Activated CD4-positive, CD25-positive, alpha-beta regulatory T cell treated with anti-CD3 and anti-CD28 coated beads, Interleukin-2, amount 50 U/mL, for 16 hours (primary cell): Measurements from ENCODE around the gene EXOSC3.
"Not testable (repeated sequence)": the region's sequence is repeated elsewhere in the genome, so short reads cannot be mapped to it uniquely, and the experiment has no call there.

ENCODE experiments used
- DNase-seq: peaks from one replicate; pipeline ENCODE4 v3.0.0-alpha.2; 2020; ENCODE audit warnings: low read depth, low spot score

EXOSC3 gene

GRCh38 chr9:37775216-37775919, 9.5 kb downstream of the EXOSC3 start:
- DNase-seq, result no peak

GRCh38 chr9:37769995-37770394, 14.9 kb downstream of the EXOSC3 start:
- no peak for DNase-seq

DNA sequence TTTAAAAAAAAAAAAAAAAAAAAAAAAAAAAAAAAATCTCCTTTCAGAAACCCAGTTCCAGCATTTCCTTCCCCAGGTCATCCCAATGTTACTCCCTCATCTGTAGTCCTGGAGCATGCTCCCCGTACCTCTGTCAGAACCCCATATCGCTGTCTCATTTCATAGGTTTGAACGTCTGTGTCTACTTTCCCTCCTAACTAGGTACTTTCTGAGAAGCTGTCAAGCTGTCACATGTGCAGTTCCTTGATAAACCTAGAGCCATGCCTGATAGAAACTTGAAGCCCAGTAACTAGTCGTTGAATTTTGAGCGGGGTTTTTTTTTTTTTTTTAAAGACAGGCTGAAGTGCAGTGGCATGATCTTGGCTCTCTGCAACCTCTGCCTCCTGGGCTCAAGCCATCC, 15.6 kb downstream of the EXOSC3 start:
- no peak for DNase-seq

DNA sequence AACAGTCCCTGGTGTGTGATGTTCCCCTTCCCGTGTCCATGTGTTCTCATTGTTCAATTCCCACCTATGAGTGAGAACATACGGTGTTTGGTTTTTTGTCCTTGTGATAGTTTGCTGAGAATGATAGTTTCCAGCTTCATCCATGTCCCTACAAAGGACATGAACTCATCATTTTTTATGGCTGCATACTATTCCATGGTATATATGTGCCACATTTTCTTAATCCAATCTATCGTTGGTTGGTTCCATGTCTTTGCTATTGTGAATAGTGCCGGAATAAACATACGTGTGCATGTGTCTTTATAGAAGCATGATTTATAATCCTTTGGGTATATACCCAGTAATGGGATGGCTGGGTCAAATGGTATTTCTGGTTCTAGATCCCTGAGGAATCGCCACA, 19.6 kb downstream of the EXOSC3 start:
- DNase-seq, result not testable (repeated sequence)

DNA sequence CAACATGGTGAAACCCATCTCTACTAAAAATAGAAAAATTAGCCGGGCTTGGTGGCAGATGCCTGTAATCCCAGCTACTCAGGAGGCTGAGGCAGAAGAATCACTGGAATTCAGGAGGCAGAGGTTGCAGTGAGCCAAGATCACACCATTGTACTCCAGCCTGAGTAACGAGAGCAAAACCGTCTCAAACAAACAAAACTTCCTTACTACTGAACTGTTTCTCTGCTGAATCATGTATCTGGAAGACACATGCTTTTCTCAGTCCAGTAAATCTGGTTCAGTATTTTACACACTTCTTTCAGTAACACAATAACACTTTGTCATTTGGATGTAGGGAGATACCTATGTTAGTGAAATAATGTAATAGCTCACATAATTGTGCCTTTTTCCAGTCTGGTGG, 23.4 kb downstream of the EXOSC3 start:
- DNase-seq, result no peak

- no peak for DNase-seq
Measured at GRCh38 chr9:37760416-37761161, 24.3 kb downstream of the EXOSC3 start.

GRCh38 chr9:37758747-37759146, 26.1 kb downstream of the EXOSC3 start:
- DNase-seq, result no peak

DNA sequence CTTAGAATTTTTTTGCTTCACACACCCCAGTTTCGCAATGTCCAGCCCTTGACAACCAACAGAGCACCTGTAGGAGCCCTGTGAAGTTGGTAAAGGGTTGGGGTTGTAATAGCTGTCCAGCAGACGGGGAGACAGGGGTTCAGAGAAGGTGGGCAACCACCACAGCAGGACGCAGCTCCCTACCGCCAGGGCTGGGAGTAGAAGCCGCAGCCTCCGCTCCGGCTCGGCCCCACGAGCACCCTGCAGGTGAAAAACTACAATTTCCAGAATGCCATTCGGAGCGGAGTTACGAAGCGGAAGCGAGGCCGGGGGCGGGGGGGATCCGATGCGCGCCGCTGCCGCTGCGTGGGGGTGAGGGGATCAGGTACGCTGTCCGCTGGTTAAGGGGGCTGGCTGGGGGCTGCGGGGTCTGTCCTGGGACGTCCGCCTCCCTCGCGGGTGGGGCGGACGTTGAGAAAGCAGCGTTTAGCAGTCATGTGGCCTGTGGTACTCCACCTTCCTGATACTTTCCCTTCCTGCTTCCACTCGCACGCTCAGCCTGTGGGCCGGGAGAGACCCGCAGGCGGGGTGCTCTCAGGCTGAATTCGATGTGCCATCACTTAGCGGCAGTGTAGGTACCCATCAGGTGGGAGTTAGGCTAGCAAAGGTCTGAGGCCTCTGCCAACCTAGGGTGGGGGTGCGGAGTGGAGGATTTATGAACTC, 31.2 kb downstream of the EXOSC3 start, which contains the start of gene TRMT10B:
TSS of gene TRMT10B (plus strand) at position 317 of the 702 bp plus-strand sequence. CDS start 8,127 bp downstream, outside the sequence.
- DNase-seq, result peak; percentile 32

- DNase-seq, result no peak
Measured at GRCh38 chr9:37752642-37753488, 32.0 kb downstream of the EXOSC3 start.

GRCh38 chr9:37752112-37752511, 32.8 kb downstream of the EXOSC3 start:
- DNase-seq, result not testable (repeated sequence)

- not testable (repeated sequence) for DNase-seq
Measured at GRCh38 chr9:37751704-37752103, 33.2 kb downstream of the EXOSC3 start.

DNA sequence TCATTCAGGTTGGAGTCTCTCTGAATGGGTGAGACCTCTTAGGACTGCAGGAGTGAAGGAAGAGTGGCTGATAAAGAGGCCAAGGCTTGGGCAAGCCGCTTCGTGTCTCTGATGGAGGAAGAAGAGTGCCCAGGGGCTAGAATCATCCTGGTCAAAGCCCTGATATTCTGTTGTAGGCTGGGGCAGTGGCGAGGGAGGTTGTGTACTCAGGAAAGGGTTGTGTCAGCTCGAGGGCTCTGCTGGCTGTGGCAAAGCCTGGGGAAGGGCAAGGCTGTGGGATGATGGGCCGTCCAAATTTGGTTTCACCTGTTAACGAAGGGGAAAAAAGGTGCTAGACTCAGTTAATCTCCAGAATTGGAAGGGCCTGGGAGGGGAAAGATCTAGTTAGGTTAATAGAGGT, 33.7 kb downstream of the EXOSC3 start:
- DNase-seq, result no peak

GRCh38 chr9:37749129-37749528, 35.7 kb downstream of the EXOSC3 start:
- no peak for DNase-seq

- peak; percentile 13 for DNase-seq
Measured at GRCh38 chr9:37747271-37747753, 37.6 kb downstream of the EXOSC3 start.

DNA sequence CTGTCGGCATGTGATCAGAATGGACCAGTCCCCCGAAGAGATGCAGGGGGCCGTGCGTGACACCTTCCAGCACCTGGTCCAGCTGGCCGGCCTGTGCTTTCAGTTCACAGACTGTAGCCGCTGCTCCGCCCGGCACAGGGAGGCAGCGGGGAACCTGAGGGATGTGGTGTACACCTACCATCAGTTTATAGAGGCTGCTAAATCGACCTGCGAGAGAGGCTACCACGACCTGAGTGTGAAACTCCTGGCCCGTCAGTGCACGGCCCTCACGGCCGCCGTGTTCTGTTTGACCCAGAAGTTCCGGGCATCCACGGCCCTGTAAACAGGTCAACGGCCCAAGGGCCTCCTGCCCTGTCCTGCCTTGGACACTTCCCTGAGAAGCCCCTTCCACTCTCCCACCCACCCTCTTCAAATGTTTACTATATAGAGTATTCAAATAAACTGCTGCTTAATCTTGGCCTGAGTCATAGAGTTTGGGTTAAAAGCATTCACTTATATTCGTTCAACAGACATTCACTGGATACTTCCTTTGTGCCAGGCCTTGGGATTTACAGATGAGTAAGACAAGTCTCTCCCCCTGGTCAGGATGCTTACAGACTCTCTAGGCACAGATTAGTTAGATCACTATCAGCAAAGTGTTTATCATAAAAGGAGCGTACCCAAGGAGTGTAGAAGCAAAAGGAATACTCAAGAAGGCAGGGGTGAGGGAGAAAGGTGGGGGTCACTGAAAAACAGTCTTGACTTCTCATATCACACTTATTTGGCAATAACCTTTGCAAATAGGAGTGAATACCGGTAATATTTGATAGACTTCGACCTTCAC, 38.2 kb downstream of the EXOSC3 start:
- DNase-seq, result no peak

- DNase-seq, result no peak
Measured at GRCh38 chr9:37745970-37746369, 38.9 kb downstream of the EXOSC3 start.

GRCh38 chr9:37740631-37741328, 44.1 kb downstream of the EXOSC3 start:
- DNase-seq, result no peak

DNA sequence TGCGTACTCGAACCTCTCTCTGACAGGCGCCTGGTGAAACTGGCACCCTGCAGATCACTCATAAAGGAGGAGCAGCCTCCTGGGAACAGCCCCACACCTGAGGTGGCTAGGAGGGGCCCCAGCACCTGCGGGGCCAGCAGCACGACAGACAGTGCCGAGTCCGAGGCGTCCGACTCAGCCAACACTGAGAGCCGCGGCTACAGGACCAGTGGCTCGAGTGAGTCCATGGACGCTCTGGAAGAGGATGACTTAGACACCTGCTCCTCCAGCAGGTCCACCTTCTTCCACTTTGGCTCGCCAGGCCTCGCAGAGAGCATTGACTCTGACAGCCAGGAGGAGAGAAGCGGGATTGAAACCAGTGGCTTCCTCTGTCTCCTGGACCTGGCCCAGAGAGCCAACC, 44.7 kb downstream of the EXOSC3 start:
- DNase-seq, result no peak

DNA sequence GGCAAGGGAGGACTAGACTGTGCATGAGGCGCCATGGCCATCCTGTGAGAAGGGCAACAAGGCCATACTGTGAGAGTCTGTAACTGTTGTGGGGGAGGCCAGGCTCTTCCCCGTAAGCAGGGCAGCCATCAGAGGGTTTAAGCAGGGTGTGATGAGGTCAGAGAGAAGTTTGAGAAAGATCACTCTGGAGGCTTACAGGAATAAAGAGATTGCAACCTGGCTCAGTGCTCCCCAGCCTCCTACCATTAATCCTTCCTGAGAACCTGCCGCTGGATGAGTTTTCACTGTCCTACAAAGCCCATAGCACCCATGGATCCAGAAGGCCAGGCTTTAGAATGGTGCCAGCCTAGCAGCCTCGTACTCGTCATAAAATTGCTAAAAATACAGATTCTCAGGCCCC, 45.6 kb downstream of the EXOSC3 start:
- DNase-seq, result no peak

GRCh38 chr9:37732952-37733351, 51.9 kb downstream of the EXOSC3 start:
- DNase-seq, result no peak
